Activated CD8-positive, alpha-beta T cell treated with anti-CD3 and anti-CD28 coated beads for 36 hours (primary cell): Measurements from ENCODE around the gene UFSP2. TPM values are rescaled to one million over a fixed set of nuclear protein-coding genes. Genes with fewer than 3 reads are reported as not detected.

Experiments
- ATAC-seq: fragments of 200-7000 bp; cut with Tn5 transposase; one replicate; pipeline ENCODE4 v1.10.0; 2021; ENCODE audit warnings: mild to moderate bottlenecking, moderate library complexity
- CTCF ChIA-PET: fragments of 350-600 bp; sonication (Branson Sonifier 250); formaldehyde crosslinking; loops from one replicate; lab custom pipeline; 2021; ENCODE audit warnings: antibody characterized with exemption; lab: Charles Lee
- POLR2A ChIA-PET: fragments of 350-600 bp; sonication (Branson Sonifier 250); formaldehyde crosslinking; loops from one replicate; lab custom pipeline; 2021; ENCODE audit warnings: antibody characterized with exemption; lab: Charles Lee
- DNase-seq: peaks from one replicate; pipeline ENCODE4 v3.0.0-alpha.2; 2020
- H3K27ac Mint-ChIP-seq: one replicate; pipeline ENCODE4 v1.8.0; 2021; ENCODE audit warnings: mild to moderate bottlenecking, mixed read lengths
- H3K27me3 Mint-ChIP-seq: one replicate; pipeline ENCODE4 v1.8.0; 2021; ENCODE audit warnings: mixed read lengths
- H3K36me3 Mint-ChIP-seq: one replicate; pipeline ENCODE4 v1.8.0; 2021; ENCODE audit warnings: low read depth, mixed read lengths
- H3K4me1 Mint-ChIP-seq: one replicate; pipeline ENCODE4 v1.8.0; 2021; ENCODE audit warnings: low read depth, mixed read lengths
- H3K4me3 Mint-ChIP-seq: one replicate; pipeline ENCODE4 v1.8.0; 2021; ENCODE audit warnings: mild to moderate bottlenecking, moderate library complexity, mixed read lengths
- H3K9me3 Mint-ChIP-seq: one replicate; pipeline ENCODE4 v1.8.0; 2021; ENCODE audit warnings: mixed read lengths
- intact Hi-C: fragments of 100-400 bp; cut with micrococcal nuclease; formaldehyde crosslinking; loops from one replicate; pipeline ENCODE4 v1.10.0; 2022
- total RNA-seq, 2 experiments: library from RNA; stranded (reverse); gene quantifications; one replicate each; pipeline ENCODE4 v1.2.3, GENCODE V29; 2021
- TF ChIP-seq, protein P1 (sequence below): fragments of 200-600 bp; IDR thresholded peaks from one replicate; pipeline ENCODE4 v1.8.0; 2022; ENCODE audit warnings: antibody characterized with exemption, mild to moderate bottlenecking

Gene UFSP2
- total RNA-seq, 2 experiments from 2014 or later = 32.0 to 36.1 TPM

DNA sequence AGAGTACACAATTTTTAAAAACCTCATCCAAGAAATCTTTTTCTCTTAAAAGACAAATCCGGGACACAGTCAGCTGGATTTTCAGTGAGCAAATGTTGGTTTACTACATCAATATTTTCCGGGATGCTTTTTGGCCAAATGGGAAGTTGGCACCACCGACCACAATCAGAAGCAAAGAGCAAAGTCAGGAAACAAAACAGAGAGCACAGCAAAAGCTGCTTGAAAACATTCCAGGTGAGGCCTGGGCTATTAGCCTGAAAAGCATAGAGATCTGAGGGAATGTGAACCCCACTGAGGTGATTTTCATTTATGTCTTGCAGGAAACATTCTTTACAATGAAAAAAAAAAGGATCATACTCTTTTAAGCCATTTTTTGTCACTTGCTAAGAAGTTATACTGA lies 63.9 kb downstream of the UFSP2 start:
- POLR2A ChIA-PET = no interaction called here
- DNase-seq = no peak
- intact Hi-C loops = no loop called here
- no peak overlapping the region for H3K27ac Mint-ChIP-seq
- no peaks in the 10 kb centered on the region for H3K9me3 Mint-ChIP-seq
- CTCF ChIA-PET = no interaction called here
- H3K36me3 Mint-ChIP-seq = peaks cover 23% of the 10 kb centered on the region
- TF ChIP-seq, protein P1, sequence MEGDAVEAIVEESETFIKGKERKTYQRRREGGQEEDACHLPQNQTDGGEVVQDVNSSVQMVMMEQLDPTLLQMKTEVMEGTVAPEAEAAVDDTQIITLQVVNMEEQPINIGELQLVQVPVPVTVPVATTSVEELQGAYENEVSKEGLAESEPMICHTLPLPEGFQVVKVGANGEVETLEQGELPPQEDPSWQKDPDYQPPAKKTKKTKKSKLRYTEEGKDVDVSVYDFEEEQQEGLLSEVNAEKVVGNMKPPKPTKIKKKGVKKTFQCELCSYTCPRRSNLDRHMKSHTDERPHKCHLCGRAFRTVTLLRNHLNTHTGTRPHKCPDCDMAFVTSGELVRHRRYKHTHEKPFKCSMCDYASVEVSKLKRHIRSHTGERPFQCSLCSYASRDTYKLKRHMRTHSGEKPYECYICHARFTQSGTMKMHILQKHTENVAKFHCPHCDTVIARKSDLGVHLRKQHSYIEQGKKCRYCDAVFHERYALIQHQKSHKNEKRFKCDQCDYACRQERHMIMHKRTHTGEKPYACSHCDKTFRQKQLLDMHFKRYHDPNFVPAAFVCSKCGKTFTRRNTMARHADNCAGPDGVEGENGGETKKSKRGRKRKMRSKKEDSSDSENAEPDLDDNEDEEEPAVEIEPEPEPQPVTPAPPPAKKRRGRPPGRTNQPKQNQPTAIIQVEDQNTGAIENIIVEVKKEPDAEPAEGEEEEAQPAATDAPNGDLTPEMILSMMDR = no peak
- no peaks in the 10 kb centered on the region for H3K27me3 Mint-ChIP-seq
- ATAC-seq = no peak
- peaks cover 8% of the 10 kb centered on the region for H3K4me1 Mint-ChIP-seq
- no peak overlapping the region for H3K4me3 Mint-ChIP-seq

DNA sequence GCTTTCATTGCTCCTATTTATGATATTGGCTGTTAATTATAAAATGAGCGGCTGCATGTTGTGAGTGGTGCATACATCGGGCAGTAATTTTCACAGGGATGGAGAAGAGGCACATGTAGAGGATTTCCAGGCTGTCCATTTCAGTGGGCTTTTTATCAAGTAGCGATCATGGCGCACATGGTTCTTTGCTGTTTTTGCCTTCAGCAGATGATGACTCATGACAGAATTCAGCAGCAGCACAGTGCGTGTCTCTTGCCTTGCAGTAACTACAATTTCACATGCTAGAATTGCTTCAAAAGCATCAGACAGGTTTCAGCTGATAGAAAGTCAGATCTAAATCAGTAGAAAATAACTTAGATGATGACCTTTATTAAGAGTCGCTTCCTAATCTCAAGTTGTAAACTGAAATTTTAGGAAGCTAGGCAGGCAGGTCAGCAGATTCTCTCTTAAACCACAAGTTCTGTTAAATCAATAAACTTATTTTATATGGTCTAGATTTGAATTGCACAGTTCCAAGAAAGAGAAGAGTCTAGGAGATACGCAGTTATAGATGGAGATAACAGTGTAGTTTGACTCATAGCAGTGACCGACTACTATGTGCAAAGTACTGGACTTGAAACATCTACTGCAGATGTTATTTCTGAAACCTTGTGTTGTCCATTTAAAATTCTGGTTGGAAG lies 65.9 kb downstream of the UFSP2 start:
- ChIA-PET POLR2A (no interaction called here), CTCF (no interaction called here)
- Mint-ChIP-seq H3K4me3 (no peak overlapping the region), H3K4me1 (peaks cover 10% of the 10 kb centered on the region), H3K9me3 (no peaks in the 10 kb centered on the region), H3K36me3 (peaks cover 24% of the 10 kb centered on the region), H3K27ac (no peak overlapping the region), H3K27me3 (no peaks in the 10 kb centered on the region)
- no peak for DNase-seq
- ATAC-seq = no peak
- intact Hi-C loops = no loop called here
- TF ChIP-seq, protein P1 = no peak

DNA sequence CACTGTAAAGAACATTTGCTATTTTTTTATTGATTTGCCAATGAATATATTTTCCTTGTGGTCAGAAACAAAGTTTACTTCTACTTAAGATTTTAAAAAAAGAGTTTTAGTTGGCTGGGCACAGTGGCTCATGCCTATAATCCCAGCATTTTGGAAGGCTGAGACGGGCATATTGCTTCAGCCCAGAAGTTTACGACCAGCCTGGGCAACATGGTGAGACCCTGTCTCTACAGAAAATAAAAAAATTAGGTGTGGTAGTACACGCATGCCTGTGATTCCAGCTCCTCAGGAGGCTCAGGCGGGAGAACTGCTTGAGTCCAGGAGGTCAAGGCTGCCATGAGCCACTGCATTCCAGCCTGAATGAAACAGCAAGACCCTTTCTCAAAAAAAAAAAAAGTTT lies 66.8 kb downstream of the UFSP2 start:
- intact Hi-C loops = no loop called here
- Mint-ChIP-seq H3K4me1 (peaks cover 10% of the 10 kb centered on the region), H3K27ac (no peak overlapping the region), H3K27me3 (no peaks in the 10 kb centered on the region), H3K4me3 (no peak overlapping the region), H3K9me3 (no peaks in the 10 kb centered on the region), H3K36me3 (peaks cover 24% of the 10 kb centered on the region)
- ChIA-PET POLR2A (no interaction called here), CTCF (no interaction called here)
- TF ChIP-seq, protein P1 = no peak
- ATAC-seq = no peak
- DNase-seq = no peak

DNA sequence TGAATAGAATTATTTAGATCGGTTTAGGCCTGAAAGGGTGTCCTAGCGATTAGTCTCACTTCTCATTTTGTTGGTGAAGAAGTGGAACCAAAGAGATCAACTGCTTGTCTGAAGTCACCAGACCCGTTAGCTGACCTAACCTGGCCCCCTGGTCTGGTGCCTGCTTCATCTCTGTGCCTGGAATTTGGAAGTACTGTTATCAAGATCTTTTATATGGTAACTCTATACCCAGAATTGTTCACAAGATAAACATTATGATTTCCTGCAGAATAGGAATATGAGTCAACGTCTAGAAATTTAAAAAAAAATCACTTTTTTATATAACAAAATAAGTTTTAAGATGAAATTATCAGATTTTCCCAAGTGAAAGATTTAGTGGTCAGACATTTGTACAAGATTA lies 67.2 kb downstream of the UFSP2 start:
- H3K36me3 Mint-ChIP-seq = peaks cover 24% of the 10 kb centered on the region
- H3K4me1 Mint-ChIP-seq = peaks cover 10% of the 10 kb centered on the region
- DNase-seq (no peak), ATAC-seq (no peak)
- no peak overlapping the region for H3K27ac Mint-ChIP-seq
- intact Hi-C loops = no loop called here
- ChIA-PET POLR2A (no interaction called here), CTCF (no interaction called here)
- no peaks in the 10 kb centered on the region for H3K27me3 Mint-ChIP-seq
- no peaks in the 10 kb centered on the region for H3K9me3 Mint-ChIP-seq
- no peak overlapping the region for H3K4me3 Mint-ChIP-seq
- TF ChIP-seq, protein P1 = no peak

DNA sequence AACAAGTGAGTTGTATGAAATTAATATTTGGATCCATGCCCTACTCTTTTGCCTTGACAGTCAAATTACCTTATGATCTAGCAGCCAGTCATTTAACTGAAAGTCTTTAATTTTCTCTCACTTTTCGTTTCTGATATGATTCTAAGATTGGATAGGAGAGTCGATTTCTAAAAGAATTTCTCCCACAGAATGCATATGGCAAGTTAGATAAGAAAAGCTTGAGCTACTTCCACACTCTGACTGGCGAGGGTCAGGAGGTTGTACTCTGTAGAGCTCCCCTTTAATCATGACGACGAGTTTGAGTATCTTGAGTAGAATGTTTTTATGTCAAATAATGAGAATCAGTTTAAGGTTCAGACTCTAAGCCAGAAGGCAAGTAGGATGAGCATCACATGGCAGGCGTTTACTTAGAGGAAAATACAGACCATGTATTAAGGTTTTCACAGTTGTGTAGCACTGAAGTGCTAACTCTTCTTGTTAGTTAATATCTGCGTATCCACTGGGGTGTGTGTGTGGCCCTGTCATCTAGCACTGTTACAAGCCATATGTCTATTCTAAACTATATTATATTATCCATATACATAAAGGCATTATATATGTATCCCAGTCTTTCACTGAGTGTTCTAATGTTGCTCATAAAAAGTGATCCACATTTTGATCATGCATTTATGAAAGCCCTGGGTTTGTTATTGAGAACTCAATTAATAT lies 67.9 kb downstream of the UFSP2 start:
- ATAC-seq (no peak), DNase-seq (no peak)
- no peaks in the 10 kb centered on the region for H3K9me3 Mint-ChIP-seq
- H3K4me3 Mint-ChIP-seq = no peak overlapping the region
- CTCF ChIA-PET = no interaction called here
- POLR2A ChIA-PET = no interaction called here
- H3K27me3 Mint-ChIP-seq = no peaks in the 10 kb centered on the region
- peaks cover 10% of the 10 kb centered on the region for H3K4me1 Mint-ChIP-seq
- peaks cover 23% of the 10 kb centered on the region for H3K36me3 Mint-ChIP-seq
- intact Hi-C loops = no loop called here
- TF ChIP-seq, protein P1 = no peak
- H3K27ac Mint-ChIP-seq = no peak overlapping the region
